ENCODE results near the gene FAM120C. TPM values are rescaled to one million over a fixed set of nuclear protein-coding genes. Genes with fewer than 3 reads are reported as not detected.

The FAM120C gene
- polyA plus RNA-seq, 1 donor from 2014 or later, result 5.2 TPM

- no peak overlapping the region for H3K4me3 Mint-ChIP-seq
- H3K27ac Mint-ChIP-seq, result no peak overlapping the region
- no peaks in the 10 kb centered on the region for H3K4me1 Mint-ChIP-seq
- H3K36me3 Mint-ChIP-seq, result peaks cover 2% of the 10 kb centered on the region
- H3K27me3 Mint-ChIP-seq, result no peaks in the 10 kb centered on the region
- H3K9me3 Mint-ChIP-seq, result no peaks in the 10 kb centered on the region
These were observed 97.4 kb downstream of the FAM120C start for GRCh38 chrX:54085666-54086065.

GRCh38 chrX:54076903-54077302 is 106.2 kb downstream of the FAM120C start:
- Mint-ChIP-seq H3K4me3 (no peak overlapping the region), H3K27ac (no peak overlapping the region)

GRCh38 chrX:54074826-54075225 is 108.2 kb downstream of the FAM120C start:
- Mint-ChIP-seq H3K4me3 (no peak overlapping the region), H3K36me3 (peaks cover 3% of the 10 kb centered on the region), H3K4me1 (no peaks in the 10 kb centered on the region), H3K27ac (no peak overlapping the region), H3K27me3 (no peaks in the 10 kb centered on the region), H3K9me3 (no peaks in the 10 kb centered on the region)

More at GRCh38 chrX:54076903-54077302, 106.2 kb downstream of the FAM120C start:
- Mint-ChIP-seq H3K36me3 (peaks cover 3% of the 10 kb centered on the region), H3K27me3 (no peaks in the 10 kb centered on the region), H3K4me1 (no peaks in the 10 kb centered on the region), H3K9me3 (no peaks in the 10 kb centered on the region)

DNA sequence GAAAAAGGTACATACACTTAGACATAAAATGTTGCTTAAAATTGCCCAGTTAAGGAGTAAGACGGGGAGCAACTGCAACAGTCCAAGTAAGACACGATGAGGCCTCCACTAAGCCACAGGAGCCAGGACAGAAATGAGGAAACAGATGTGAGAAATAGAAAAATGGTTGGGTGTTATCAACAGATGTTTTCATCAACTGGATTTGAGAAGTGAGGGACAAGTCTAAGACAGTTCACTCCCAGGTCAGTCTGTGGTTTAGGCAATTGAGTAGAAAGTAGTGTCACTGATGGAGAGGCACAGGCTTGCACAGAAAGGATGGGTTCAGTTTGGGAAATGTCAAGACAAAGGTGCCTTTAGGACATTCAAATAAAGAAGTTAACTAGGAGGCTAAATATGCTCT is 115.3 kb downstream of the FAM120C start:
- Mint-ChIP-seq H3K9me3 (peaks cover 0 to 1% (median 0%) of the 10 kb centered on the region in 3 donors), H3K27me3 (no peaks in the 10 kb centered on the region), H3K36me3 (peaks cover 3% of the 10 kb centered on the region), H3K4me1 (no peaks in the 10 kb centered on the region), H3K4me3 (no peak overlapping the region), H3K27ac (no peak overlapping the region)

DNA sequence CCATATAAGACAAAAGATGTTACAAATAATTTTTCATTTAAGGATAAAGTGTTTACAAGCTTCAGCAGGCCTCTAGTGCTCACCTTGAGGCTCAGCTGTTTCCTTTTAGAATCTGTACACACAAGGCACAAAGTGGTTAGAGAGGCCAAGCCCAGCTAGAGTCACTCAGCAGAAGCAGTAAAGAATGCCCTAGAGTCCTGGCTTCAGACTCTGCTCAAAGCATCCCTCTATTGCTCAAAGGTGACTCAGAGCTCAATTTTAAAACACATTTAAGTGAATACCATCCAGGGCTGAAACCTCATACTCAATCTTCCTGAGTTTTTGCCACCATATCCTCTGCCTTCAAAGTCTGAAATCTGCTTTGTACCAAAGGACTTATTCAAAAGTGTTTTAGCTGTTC is 116.2 kb downstream of the FAM120C start:
- H3K27ac Mint-ChIP-seq, result no peak overlapping the region
- H3K4me1 Mint-ChIP-seq, result no peaks in the 10 kb centered on the region
- H3K9me3 Mint-ChIP-seq, result peaks cover 0 to 1% (median 0%) of the 10 kb centered on the region in 3 donors
- peaks cover 3% of the 10 kb centered on the region for H3K36me3 Mint-ChIP-seq
- H3K4me3 Mint-ChIP-seq, result no peak overlapping the region
- H3K27me3 Mint-ChIP-seq, result no peaks in the 10 kb centered on the region

- Mint-ChIP-seq H3K9me3 (peaks cover 0 to 1% (median 0%) of the 10 kb centered on the region in 3 donors), H3K27me3 (no peaks in the 10 kb centered on the region), H3K4me1 (no peaks in the 10 kb centered on the region), H3K4me3 (no peak overlapping the region), H3K36me3 (peaks cover 2% of the 10 kb centered on the region), H3K27ac (no peak overlapping the region)
These were observed 118.5 kb downstream of the FAM120C start for GRCh38 chrX:54064564-54064963.

DNA sequence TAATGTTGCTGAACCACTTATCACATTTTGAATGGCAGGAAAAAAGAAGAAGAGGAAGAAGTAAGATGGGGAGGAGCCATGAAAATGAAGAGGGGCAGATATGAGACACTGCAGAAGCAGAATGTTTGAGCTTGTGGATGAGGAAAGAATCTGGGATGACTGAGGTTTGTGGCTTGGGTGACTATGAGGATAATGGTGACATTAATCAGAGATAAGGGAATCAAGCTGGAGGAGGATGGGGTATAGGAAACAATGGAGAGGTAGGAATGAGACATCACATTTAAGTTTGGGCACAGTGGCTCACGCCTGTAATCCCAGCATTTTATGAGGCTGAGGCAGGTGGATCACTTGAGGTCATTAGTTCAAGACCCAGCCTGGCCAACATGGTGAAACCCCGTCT is 119.7 kb downstream of the FAM120C start:
- H3K4me3 Mint-ChIP-seq, result no peak overlapping the region
- H3K4me1 Mint-ChIP-seq, result no peaks in the 10 kb centered on the region
- H3K27ac Mint-ChIP-seq, result no peak overlapping the region
- no peaks in the 10 kb centered on the region for H3K27me3 Mint-ChIP-seq
- no peaks in the 10 kb centered on the region for H3K36me3 Mint-ChIP-seq
- peaks cover 0 to 1% (median 0%) of the 10 kb centered on the region in 3 donors for H3K9me3 Mint-ChIP-seq

- H3K27ac Mint-ChIP-seq, result no peak overlapping the region
- H3K4me3 Mint-ChIP-seq, result no peak overlapping the region
- H3K4me1 Mint-ChIP-seq, result peaks cover 0 to 3% (median 1%) of the 10 kb centered on the region in 3 donors
These were observed 133.3 kb downstream of the FAM120C start for GRCh38 chrX:54049801-54050200.

DNA sequence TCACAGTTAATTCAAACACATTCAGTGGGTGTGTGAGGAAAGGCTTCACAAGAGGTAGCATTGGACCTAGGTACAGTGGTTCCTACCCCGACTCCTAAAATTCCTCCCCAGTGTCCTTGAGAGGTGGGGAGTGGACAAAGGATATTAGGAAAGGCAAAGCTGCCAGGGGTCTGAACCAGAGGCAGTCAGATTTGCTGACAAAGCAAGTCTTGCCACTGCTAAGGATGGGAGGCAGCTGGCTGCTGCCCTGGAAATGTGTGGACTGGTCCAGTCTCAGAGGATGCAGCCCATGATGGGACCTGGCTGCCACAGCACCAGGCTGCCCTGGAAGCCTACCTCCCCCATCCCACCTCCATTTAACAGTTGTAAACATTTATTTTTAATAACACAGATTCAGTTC is 134.6 kb downstream of the FAM120C start:
- no peak overlapping the region for H3K27ac Mint-ChIP-seq
- no peak overlapping the region for H3K4me3 Mint-ChIP-seq
- no peaks in the 10 kb centered on the region for H3K27me3 Mint-ChIP-seq
- peaks cover 0 to 3% (median 0%) of the 10 kb centered on the region in 3 donors for H3K9me3 Mint-ChIP-seq
- peaks cover 2% of the 10 kb centered on the region for H3K36me3 Mint-ChIP-seq
- H3K4me1 Mint-ChIP-seq, result peaks cover 1 to 9% (median 3%) of the 10 kb centered on the region in 3 donors

More at GRCh38 chrX:54049801-54050200, 133.3 kb downstream of the FAM120C start:
- Mint-ChIP-seq H3K27me3 (peaks cover 2% of the 10 kb centered on the region), H3K36me3 (peaks cover 2% of the 10 kb centered on the region), H3K9me3 (peaks cover 0 to 3% (median 0%) of the 10 kb centered on the region in 3 donors)

GRCh38 chrX:54045563-54046228 is 137.4 kb downstream of the FAM120C start:
- H3K27me3 Mint-ChIP-seq, result no peaks in the 10 kb centered on the region
- H3K4me1 Mint-ChIP-seq, result peaks cover 1 to 14% (median 8%) of the 10 kb centered on the region in 3 donors
- H3K36me3 Mint-ChIP-seq, result peaks cover 2% of the 10 kb centered on the region
- H3K9me3 Mint-ChIP-seq, result no peaks in the 10 kb centered on the region
- H3K27ac Mint-ChIP-seq, result peak overlapping the region in 2 of 3 donors; percentile 13 to 100
- H3K4me3 Mint-ChIP-seq, result peak overlapping the region in 3 of 4 donors; percentile 68 to 100 (median 91)

GRCh38 chrX:54044877-54045338 is 138.1 kb downstream of the FAM120C start:
- peak overlapping the region; percentile 91 to 100 (median 95) for H3K4me3 Mint-ChIP-seq
- peaks cover 1 to 14% (median 8%) of the 10 kb centered on the region in 3 donors for H3K4me1 Mint-ChIP-seq
- no peaks in the 10 kb centered on the region for H3K27me3 Mint-ChIP-seq
- no peaks in the 10 kb centered on the region for H3K9me3 Mint-ChIP-seq
- peak overlapping the region; percentile 96 to 100 (median 99) for H3K27ac Mint-ChIP-seq
- H3K36me3 Mint-ChIP-seq, result peaks cover 2% of the 10 kb centered on the region

DNA sequence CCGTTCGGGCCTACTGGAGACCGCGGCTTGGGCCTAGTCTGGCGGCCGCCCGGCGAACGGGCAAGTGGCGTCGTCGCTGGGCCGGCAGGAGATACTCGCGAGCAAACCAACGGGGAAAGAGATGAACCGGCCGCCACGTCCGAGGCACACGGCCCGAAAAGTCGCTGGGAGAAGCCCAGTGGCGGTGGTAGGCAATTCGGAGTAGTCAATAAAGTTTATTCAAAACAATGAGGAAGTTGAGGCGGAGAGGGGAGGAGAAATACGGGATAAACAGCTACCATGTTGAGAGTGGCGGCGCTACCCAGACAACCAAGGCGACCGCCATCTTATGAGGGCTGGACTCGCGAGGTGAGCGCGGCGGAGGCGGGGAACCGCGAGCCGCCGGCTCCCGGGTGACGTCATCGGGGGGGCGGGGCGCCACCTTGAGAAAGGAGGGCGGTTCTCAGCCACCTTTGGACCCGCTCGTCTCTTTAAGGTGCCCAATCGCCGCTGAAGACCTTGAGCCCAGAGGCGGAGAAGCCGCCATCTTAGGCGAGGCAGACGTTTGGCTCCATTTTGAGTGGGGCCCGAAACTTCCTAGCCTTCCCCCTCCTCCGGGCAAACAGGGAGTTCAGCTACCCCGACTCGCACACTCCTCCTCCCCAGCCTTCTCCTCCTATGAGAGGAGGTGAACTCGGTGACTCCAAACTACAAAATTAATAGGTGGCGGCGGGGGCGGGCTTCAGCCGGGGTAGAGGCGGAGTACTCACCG is 138.8 kb downstream of the FAM120C start, which contains the start of gene PHF8:
Gene PHF8 (minus strand): TSS at position 348 of the 751 bp plus-strand sequence. CDS start 1,745 bp downstream, outside the sequence.
- Mint-ChIP-seq H3K27ac (peak within 1 kb of the TSS; percentile 96 to 100 (median 99)), H3K27me3 (no peaks in the 10 kb centered on the region), H3K4me3 (peak within 1 kb of the TSS; percentile 91 to 100 (median 95)), H3K9me3 (no peaks in the 10 kb centered on the region), H3K36me3 (peaks cover 2% of the 10 kb centered on the region), H3K4me1 (peaks cover 1 to 14% (median 8%) of the 10 kb centered on the region in 3 donors)

DNA sequence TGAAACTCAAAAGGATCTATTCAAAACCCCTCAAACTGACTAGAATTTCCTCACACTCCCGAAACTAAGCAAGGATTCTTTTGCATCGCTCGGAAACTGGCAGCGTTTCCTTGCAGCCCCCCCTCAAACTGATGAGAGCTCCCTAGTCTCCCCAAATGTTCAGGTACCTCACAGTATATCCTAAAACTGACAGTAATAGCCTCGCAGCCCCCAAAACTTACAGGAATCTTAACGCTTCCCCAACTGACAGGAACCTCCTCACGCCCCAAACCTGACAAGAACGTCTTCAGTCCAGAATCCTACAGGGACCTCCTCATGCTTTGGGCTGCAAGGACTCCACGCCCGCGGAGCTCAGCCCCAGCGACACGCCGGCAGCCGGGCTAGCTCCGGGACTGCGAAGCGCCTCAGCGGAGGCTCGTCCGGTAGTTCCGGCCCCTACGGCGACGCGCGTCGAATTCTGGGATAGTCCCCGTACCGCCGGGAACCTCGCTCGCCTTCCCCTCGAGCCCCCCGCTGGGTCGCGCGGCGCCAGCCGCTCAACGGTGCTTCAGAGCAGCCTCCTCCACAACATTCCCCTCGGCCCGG is 139.4 kb downstream of the FAM120C start:
- peak overlapping the region; percentile 91 to 100 (median 95) for H3K4me3 Mint-ChIP-seq
- peak overlapping the region; percentile 96 to 100 (median 99) for H3K27ac Mint-ChIP-seq
- H3K36me3 Mint-ChIP-seq, result peaks cover 2% of the 10 kb centered on the region
- no peaks in the 10 kb centered on the region for H3K9me3 Mint-ChIP-seq
- no peaks in the 10 kb centered on the region for H3K27me3 Mint-ChIP-seq
- peaks cover 1 to 14% (median 8%) of the 10 kb centered on the region in 3 donors for H3K4me1 Mint-ChIP-seq

- H3K27ac Mint-ChIP-seq, result peak overlapping the region; percentile 96 to 100 (median 99)
- H3K9me3 Mint-ChIP-seq, result no peaks in the 10 kb centered on the region
- peak overlapping the region; percentile 91 to 100 (median 95) for H3K4me3 Mint-ChIP-seq
- H3K4me1 Mint-ChIP-seq, result peaks cover 1 to 14% (median 8%) of the 10 kb centered on the region in 3 donors
- peaks cover 1% of the 10 kb centered on the region for H3K36me3 Mint-ChIP-seq
- H3K27me3 Mint-ChIP-seq, result no peaks in the 10 kb centered on the region
These were observed 140.0 kb downstream of the FAM120C start for GRCh38 chrX:54043056-54043455.

- Mint-ChIP-seq H3K9me3 (no peaks in the 10 kb centered on the region), H3K27ac (peak overlapping the region; percentile 67 to 100 (median 99)), H3K36me3 (peaks cover 1% of the 10 kb centered on the region), H3K27me3 (no peaks in the 10 kb centered on the region), H3K4me3 (peak overlapping the region; percentile 91 to 100 (median 95)), H3K4me1 (peaks cover 1 to 14% (median 8%) of the 10 kb centered on the region in 3 donors)
These were observed 140.4 kb downstream of the FAM120C start for GRCh38 chrX:54042609-54043021.
